ENCODE measurements around the gene ATP2C1.
A peak's percentile ranks its signal among the peaks of the same experiment; 100 is the strongest.

Gene ATP2C1

DNA sequence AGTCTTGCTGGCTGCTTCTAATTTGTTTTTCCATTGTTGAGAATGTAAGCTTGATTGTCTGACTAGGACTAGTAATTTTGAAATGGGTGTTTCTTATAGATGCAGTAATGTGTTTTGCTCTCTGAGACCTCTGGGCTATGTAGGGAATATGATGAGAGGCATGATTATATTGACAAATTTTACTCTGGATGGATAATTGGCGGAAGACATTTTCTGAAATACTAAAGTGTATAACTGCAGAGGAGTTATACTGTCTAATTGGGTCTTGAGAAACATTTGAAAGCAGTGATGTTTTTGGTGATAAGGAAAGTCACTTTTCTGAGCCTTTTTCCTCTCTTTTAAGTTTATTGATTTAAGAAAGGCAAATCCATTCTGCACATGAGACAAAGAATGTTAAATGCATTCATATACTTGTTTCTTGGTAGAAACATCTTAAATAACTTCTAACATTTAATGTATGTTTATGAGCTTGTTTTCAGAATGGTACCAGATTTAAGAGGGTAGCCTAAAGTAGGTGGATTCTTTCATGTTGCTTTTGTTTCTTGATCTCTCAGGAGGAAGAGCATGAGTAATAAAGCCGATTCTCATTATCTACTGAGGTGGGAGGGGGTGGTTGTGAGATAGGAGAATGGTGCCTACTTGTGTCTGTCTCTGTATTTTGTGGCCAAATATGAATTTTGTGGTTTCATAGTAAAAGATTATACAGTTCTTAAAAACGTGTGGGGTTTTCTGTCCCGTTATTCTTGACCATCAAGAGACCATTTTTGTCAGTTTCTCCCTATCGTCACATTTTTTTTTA is 2.0 kb downstream of the ATP2C1 start:
- peak in 1 of 3 experiments; percentile 44 for DNase-seq

DNA sequence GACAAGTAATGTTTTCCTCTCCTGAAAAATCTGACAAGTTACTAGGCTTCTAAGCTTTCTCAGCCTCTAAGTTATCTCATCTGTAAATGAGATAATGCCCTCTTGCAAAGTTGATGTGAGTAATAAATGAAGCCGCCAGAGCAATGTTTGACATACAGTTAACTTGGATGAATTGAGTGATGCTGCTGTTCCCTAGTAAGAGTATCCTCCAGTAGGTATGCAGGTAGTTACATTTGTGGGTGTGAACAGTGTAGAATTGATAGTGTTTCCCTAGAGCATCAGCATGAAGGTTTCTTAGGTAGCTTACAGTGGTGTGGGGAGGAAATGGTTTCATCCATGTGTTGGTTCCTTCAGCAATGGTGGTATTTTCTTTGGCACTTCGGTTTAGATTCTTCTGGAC is 3.4 kb downstream of the ATP2C1 start:
- no peak for DNase-seq

DNA sequence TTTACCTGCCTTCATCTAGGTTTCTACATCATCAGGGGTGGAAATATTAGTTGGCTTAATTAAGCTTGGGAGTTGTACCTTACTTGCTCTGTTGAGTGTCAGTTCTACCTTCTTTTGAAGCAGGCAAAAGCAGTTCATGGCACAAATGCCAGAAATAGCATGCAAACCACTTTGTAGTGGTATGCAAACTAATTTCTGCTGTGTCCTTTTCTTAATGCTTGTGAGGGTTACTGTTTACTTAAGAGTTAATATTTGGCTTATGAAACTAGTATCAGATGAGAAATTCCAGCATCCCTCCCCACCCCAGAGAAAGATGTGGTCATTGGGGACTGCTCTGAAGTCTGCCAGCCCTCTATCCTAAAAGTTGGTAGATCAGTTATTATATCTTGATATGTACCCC is 7.1 kb downstream of the ATP2C1 start:
- DNase-seq = no peak

DNA sequence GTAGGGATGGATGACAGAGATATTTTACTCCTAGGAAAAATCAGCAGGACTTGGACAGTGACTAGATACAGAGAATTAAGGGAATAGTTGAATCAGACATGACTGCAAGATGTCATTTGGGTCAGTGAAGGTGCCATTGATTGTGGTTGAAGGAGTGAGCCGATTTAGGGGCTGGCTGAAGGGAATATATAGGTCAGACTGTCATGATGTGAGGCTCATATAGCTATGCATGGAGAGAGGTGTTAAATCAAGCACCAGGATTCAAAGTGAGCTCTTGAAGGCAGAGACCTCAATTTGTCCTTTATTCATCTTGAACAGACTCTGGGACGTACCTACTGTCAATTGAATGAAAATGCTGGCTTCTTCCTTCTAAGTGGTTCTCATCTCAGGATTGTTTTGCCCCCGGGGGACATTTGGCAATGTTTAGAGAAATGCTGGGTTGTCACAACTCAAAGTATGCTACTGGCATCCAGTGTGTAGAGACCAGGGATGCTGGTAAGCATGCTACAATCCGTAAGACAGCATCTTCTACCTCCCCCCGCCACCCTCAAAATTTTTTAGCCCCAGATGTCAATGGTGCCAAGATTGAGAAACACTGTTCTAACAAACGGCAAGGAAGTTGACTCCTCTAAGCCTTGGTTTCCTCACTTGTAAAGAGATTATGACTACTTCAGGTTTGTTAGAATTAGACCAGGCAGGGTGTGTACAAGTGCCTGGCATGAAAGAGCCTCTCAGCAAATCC is 7.8 kb downstream of the ATP2C1 start:
- DNase-seq = no peak

DNA sequence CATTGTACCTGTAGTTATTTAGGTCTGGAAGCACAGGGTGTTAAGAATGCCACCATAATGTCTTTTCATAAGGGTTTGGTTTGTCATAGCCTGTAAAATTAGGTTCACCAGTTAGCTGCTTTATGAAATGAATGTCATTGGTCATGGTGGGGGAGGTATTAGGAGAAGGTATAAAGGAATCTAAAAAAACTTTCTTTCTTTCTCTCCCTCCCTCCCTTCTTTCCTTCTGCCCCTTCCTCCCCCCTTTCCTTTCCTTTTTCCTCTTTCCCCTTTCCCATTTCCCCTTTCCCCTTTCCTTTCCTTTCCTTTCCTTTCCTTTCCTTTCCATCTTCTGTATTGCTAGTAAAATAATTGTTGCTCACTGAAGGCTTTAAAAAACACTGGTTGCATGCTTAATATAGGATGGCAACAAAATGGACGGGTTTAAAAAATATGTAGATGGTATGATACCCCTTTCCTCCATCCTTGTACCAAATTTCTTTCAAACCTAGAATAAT is 9.6 kb downstream of the ATP2C1 start:
- no peak for DNase-seq

DNA sequence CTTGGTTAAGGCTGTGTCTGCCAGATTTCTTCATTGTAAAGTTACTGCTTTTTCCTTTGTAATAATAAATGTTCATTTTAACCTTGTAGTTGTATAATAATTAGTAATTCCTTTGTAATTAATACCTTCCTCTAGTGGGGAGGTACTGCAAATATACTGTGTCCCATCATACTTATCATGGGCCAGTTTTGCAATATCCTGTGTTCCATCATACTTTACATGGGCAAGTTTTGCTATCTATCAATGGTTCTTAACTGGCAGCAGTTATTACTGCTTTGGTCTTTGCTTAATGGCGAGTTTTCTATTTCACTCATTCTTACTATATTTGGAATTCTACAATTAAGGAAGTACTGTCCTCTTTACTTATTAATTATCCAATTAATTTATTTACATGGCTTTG is 10.6 kb downstream of the ATP2C1 start:
- DNase-seq = no peak

DNA sequence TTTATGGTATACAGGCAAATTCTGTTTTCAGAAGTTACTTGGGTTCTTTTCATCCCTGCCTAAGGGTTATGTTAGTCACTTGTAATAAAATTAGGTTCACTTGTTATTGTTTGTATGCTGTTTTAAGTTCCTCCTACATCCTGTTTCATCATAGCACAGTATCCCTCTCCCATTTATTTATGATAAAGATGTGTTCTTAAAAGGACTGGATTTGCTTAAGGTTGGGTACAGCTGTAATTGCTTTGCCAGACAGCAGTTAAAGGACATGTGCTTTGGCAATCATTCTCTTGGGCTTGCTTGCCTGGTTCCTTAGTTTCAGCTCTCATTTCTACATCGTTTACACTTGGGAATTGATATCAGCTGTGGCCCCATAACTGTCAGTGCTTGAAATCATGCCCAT is 11.7 kb downstream of the ATP2C1 start:
- peak in 2 of 3 experiments; percentile 8 to 20 for DNase-seq

DNA sequence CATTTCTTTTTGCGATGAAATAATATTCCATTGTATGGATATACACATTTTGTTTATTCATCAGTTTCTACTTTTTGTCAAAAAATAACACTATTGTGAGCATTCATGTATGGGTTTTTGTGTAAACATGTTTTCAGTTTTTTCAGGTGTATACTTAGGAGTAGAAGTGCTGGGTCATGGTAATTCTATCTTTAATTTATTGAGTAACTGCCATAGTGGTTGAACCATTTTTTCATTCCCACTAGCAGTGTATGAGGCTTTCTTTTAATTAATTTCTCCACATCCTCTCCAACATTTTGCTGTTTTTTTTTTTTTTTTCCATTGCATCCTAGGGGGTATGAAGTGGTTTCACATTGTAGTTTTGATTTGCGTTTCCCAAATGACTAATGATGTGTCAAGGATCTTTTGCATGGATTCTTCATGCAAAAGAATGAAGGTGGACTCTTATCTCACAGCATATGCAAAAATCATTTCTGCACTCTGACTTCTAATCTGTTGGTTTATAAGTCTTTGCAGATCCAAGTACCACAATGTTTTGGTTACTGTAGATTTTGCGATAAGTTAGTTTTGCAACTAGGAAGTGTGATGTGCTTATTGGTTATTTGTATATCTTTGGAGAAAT is 12.6 kb downstream of the ATP2C1 start:
- no peak for DNase-seq

DNA sequence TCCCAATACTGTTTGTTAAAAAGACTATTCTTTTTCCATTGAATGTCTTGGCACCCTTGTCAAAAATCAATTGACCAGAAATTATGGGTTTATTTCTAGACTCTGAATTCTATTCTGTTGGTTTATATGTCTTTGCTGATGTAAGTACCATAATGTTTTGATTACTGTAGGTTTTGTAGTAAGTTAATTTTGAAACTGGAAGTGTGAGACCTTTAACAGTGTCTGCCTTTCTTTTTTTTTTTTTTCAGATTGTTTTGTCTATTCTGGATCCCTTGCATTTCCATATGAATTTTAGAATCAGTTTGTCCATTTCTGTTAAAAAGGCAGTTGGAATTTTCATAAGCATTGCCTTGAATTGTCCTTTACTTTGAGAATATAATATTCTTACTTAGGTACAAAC is 13.6 kb downstream of the ATP2C1 start:
- DNase-seq = no peak

DNA sequence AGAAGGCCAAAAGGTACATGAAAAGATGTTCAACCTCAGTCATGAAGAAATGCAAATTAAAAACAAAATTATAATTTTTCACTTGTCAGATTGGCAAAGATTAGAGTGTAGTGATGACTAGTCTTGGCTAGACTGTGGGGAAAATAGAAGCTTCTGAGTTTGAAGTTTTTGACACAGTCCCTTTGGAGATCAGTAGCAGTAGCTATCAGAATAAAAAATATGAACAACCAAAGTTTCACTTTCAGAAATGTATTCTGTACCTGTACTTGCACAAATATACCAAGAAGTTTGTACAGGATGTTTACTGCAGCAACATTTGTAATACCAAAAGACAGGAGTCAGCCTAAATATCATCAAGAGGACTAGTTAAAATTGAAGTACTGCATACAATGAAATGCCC is 14.1 kb downstream of the ATP2C1 start:
- DNase-seq = no peak

DNA sequence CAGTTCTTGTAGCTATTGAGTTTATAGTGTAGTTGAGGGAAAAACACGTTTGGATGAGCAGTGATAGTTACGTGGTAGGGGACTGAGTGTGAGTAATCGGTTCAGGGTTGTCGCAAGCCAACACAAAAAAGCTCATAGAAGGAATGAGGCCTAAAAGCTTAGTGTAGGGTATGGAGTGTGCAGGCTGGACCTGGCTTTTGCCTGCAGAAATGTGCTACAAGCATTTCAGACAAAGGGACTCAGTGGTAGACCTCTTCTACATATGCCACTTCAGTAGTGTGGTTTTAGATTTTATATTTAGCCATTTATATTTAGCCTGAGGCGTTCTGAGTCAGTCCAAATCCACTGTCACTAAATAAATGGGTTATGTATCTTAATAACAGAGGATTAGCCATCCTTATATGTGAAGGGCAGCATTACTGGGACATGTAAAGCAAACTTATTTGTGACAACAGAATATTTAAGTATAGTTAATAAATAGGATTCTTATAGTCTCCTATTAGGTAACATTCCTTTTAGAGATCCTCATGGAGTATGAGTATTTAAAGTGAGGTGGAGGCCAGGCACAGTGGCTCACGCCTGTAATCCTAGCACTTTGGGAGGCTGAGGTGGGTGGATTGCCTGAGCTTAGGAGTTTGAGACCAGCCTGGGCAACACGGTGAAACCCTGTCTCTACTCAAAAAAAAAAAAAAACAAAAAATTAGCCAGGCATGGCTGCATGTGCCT is 21.8 kb downstream of the ATP2C1 start:
- DNase-seq = no peak

DNA sequence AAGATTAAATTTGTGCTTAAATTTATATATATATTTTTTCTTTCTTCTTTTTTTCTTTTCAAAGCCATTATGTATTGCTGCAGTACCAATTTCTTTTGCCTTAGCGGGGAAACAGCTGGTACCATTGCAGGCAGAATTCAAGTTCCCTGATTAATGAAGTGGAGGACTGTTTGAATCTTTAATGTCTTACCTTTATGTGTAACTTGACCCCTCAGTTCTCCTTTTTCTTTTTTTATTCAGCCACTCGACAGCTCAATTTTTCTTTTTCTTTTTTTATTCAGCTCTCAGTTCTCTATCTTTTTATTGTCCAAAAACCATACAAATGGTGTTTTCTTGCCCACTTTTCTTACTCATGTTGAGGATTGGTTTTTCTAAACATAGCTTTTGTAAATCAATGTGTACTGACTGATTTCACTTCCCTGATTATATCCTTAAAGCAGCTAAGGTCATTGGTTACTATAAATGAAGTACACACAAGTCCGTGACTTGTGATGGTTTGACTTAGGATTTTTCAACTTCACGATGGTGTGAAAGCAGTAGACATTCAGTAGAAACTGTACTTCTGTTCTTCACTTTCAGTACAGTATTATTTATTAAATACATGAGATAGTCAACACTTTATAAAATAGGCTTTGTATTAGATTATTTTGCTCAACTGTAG is 22.8 kb downstream of the ATP2C1 start:
- no peak for DNase-seq

DNA sequence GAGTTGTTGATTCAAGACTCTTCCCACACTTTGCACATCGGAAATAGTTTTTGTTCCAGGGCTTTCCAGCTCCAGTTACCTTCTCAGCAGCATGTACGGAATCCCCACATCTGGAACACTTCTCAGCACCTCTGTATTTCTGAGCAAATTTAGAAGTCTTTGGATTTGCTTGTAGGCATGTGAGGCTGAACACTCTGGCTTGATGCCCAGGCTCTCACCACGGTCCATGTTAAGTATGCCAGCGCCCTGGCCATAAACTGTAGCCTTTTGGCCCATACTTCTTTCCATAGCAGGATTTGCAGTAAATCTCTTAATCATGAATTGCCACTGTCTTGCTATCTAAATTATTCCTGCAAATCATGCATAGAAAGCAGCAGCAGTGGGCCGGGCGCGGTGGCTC is 24.4 kb downstream of the ATP2C1 start:
- DNase-seq = no peak

DNA sequence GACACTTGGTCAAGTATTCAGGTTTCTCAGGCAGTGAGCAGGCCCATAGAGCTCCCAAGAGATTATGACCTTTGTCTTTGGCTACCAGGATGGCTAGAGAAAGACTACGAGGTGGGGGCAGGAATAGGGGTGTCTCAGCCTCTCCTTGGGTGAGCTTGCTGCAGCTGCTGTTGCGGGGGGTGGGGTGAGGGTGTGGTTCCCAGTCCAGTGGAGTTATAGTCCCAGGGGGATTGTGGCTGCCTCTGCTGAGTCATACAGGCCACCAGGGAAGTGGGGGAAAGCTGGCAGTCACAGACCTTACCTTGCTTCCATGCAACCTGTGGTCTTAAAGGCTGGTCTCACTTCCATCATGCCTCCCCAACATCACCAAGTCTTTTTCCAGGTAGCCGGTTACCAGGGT is 31.7 kb downstream of the ATP2C1 start:
- no peak for DNase-seq

DNA sequence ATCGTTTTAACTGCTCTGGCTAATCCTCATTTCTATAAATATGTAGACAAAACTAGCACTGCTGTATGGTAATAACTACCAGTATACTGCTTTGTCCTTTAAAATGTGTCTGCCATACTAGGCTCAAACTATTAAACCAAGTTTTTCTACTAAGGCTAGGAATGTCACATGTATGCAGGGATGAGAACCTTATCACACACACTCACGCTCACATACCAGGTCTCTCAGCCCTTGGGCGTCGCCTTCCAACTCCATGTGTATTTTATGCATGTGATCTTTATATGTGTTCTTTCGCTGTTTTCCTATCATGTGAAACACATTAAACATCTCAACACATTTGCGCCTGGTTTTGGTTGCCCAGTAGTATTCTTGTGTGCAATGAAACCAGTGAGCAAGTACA is 32.6 kb downstream of the ATP2C1 start:
- DNase-seq = no peak

DNA sequence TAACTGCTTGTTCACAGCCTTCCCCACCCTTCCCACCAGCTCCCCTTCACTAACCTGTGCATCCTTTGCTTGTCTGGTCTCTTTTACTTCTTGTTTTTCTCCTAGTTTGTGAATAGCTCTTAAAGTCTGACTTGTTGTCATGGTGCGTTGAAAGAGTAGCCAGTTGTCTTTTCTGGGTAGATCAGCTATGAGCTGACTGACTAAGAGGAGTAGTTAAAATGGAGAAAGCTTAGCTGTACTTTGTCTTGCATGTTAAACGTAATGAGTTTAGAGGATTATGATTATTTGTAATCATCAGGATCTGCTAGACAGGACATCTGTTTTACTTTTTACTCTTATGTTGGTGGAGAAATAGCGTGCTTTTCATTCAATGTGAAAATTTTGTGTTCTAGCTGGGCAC is 35.9 kb downstream of the ATP2C1 start:
- DNase-seq = no peak

DNA sequence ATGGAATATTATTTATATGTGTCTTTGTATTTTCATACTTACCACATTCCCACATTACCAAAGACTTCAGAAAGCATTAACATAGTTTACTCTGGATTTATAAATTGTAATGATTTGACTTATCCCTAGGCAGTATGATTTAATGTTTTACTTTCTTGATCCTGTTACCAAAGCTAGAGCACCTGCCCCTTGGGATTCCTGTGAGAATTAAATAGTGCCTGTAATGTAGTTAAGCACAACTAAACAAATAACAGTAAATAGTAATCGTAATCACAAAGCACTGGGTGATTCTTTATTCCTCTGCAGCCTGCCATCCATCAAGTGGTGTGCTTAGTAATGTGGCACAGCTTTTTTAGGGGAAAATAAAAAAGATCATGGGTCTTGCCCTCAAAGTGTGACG is 39.1 kb downstream of the ATP2C1 start:
- peak in 1 of 3 experiments; percentile 50 for DNase-seq

DNA sequence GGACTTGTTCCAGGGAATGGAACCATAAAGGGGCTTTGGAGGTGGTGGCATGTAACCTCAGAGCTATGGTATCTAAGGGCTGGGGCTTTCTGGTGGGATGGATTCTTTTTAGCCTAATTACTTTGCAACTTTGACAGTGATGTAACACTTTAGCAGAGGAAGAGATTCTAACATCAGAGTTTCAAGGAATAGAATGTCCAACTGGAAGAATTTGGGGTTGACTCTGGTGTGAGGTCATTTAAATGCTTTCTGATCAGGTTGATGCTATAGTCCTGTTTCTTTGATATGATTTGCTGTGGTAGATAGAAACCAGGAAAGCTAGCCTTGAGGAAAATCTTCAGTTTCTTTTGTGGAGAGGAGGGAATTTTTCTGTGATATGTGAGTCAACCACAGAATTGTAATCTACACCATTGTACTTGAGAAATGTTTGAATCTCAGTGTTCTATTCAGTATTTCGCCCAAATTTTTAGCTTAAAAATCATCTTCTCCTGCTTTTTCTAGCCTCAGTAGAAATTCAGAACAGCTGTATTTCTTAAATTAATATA is 40.0 kb downstream of the ATP2C1 start:
- no peak for DNase-seq

DNA sequence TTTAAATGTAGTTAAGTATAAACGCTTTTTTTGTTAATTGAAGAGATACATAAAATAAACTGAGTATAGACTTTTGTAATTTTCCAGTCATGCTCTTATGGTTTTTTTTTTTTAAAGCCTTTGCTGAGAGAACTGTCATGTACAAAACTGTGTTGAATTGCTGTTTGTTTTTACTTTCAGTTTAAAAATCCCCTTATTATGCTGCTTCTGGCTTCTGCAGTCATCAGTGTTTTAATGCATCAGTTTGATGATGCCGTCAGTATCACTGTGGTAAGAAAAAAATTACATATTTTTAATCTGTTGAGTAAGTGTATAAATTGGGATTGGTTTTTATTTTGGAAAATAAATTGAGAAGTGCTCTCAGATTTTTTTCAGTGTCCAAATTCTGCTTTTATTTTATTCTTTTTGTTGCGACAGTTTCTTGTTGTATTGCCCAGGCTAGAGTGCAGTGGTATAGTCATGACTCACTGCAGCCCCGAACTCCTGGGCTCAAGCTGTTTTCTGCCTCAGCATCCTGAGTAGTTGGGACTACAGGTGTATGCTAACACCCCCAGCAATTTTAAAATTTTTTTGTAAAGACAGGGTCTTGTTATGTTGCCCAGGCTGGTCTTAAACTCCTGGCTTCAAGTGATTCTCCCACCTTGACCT is 40.7 kb downstream of the ATP2C1 start:
- no peak for DNase-seq

DNA sequence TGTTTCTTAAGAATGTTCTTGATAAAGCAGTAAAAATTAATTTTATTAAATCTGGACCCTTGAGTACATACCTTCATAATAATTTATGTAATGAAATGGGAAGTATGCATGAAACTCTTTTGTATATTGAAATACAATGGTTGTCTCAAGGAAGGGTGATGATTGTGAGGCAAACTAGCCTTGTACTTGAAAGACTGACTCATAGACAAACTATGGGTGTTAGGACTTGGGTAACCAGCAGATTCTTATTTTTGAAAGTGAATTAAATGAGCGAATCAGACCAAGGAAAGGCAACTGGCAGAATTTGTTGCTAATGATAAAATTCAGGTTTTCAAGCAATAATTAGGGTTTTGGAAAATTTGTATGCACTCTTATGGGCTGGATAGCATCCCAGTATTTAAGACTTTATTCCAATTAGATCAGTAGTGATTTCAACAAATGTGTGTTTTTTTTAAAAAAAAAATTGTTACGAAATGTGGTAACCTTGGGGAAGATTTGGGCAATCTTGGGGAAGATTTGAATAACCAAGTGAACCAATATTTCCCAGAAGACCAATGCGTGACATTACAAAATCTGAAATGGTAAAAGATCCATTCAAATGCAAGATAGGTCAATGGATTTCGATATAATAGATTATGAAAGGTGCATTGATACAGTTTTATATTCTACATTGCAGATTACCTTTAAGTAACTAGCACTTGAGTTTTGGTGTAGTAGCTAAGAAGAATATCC is 42.0 kb downstream of the ATP2C1 start:
- no peak for DNase-seq

DNA sequence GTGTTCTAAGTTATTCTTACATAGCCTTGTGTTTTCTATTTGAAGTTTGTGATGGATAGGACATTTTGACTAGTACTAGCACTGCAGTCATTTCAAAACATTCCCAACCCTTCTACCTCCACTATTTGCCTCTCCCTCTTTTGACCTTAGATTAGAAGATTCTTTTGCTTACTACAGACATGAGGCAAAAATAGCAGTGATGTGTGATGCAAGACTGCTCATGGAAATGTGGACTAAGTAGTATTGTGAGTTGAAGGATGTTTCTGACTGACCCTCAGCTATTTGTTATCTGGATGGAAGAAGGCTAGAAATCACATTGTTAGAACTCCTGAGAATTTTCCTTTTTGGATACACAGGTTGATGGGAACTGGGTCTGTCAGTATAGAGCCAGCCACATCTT is 45.9 kb downstream of the ATP2C1 start:
- DNase-seq = no peak
